ENCODE results near the gene ABLIM1. TPM values are rescaled to one million over a fixed set of nuclear protein-coding genes. Genes with fewer than 3 reads are reported as not detected.

The ABLIM1 gene
- total RNA-seq, 1 donor from 2014 or later: 30.2 TPM

DNA sequence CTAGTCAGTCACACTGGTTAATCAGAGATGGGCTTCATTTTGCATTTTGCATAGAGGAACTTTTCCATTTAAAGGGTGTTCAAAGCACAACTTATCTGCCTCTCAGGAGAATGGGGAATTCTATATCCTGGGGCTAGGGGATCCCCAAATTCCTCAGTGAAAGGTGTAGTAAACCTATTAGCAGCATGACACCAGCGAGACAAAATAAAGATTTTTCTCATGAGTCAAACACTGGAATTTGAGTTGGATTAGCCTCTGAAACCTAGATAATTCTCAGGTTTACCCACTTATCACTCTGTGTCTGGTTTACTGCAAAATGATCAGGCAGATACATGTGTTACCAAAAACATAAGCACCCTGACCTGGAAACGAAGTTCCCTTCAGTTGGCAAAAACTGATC lies 255.8 kb downstream of the ABLIM1 start:
- TF ChIP-seq, protein P1, sequence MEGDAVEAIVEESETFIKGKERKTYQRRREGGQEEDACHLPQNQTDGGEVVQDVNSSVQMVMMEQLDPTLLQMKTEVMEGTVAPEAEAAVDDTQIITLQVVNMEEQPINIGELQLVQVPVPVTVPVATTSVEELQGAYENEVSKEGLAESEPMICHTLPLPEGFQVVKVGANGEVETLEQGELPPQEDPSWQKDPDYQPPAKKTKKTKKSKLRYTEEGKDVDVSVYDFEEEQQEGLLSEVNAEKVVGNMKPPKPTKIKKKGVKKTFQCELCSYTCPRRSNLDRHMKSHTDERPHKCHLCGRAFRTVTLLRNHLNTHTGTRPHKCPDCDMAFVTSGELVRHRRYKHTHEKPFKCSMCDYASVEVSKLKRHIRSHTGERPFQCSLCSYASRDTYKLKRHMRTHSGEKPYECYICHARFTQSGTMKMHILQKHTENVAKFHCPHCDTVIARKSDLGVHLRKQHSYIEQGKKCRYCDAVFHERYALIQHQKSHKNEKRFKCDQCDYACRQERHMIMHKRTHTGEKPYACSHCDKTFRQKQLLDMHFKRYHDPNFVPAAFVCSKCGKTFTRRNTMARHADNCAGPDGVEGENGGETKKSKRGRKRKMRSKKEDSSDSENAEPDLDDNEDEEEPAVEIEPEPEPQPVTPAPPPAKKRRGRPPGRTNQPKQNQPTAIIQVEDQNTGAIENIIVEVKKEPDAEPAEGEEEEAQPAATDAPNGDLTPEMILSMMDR (conservative IDR thresholded peaks at IDR 0.05; ENCODE audit: low read depth, low read length): no peak

DNA sequence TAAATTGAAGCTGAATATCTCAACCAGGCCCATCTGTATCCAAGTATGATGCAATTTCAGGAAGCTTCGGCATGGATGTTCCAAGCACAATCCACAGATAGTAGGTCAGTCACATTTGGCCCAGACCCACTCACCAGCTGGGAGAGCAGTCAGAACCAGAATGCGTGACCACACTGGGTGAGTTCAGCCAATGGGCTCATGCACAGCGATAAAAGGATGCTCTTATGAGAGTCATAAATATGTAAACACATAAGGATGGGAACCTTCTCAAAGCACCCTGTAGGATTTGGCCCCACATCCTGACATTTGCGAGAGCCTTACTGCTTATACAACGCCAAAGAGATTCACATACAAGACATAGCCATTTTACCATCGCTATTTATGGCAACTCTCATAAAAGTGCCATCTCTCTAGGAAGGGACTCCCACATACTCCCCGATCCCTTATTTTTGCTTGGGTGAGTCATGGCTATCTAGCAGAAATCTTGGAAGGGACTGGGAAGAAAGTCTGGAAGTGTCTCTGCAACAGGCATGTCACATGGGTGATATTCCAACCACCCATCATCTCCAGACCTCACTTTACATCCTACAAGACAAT lies 256.8 kb downstream of the ABLIM1 start:
- DNase-seq (ENCODE audit: low read depth): peak; percentile 35
- TF ChIP-seq, protein P1 (conservative IDR thresholded peaks at IDR 0.05; ENCODE audit: low read depth, low read length): no peak
- no peak overlapping the region for H3K4me3 ChIP-seq (ENCODE audit: low read depth, low read length)

More for the DNA sequence above, 255.8 kb downstream of the ABLIM1 start:
- no peak overlapping the region for H3K4me3 ChIP-seq (ENCODE audit: low read depth, low read length)
- no peak for DNase-seq (ENCODE audit: low read depth)

DNA sequence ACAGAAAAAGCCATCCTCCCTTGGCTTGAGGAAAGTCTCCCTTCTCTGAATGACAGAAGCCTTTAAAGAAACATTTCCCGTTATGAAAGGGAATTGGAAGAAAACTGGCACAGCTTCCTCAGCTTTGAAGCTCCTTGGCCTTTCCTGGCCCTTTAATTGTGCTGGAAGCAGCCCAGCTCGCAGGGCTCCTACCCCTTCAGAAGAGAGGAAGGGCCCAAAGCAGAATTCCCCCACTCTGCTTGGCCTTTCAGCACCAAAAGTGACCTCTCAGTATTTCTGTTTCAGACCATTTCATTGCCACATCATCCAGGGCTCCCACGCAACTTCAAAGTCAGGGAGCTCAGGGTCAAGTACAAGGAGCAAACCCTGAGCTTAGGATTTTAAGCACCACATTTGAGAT lies 258.0 kb downstream of the ABLIM1 start:
- TF ChIP-seq, protein P1 (conservative IDR thresholded peaks at IDR 0.05; ENCODE audit: low read depth, low read length): no peak
- no peak overlapping the region for H3K4me3 ChIP-seq (ENCODE audit: low read depth, low read length)
- DNase-seq (ENCODE audit: low read depth): no peak

DNA sequence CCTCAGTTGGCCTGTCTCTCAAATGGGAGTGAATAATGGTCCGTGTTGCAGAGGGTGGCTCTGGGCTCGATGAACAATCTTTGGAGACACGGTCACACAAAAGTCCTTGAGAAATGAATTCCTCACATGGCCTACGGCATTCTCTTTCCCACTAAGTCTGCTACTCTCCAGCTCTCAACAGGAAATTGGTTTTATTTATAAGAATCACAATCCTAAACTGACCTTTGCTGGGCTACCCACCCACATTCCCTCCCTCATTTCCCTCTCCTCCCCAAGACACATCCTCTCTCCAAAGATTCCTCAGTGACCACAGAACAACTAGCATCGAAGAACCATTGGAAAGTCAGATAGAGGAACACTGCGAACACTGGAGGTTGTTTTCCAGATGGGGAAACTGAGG lies 258.5 kb downstream of the ABLIM1 start:
- TF ChIP-seq, protein P1 (conservative IDR thresholded peaks at IDR 0.05; ENCODE audit: low read depth, low read length): no peak
- no peak for DNase-seq (ENCODE audit: low read depth)
- no peak overlapping the region for H3K4me3 ChIP-seq (ENCODE audit: low read depth, low read length)

DNA sequence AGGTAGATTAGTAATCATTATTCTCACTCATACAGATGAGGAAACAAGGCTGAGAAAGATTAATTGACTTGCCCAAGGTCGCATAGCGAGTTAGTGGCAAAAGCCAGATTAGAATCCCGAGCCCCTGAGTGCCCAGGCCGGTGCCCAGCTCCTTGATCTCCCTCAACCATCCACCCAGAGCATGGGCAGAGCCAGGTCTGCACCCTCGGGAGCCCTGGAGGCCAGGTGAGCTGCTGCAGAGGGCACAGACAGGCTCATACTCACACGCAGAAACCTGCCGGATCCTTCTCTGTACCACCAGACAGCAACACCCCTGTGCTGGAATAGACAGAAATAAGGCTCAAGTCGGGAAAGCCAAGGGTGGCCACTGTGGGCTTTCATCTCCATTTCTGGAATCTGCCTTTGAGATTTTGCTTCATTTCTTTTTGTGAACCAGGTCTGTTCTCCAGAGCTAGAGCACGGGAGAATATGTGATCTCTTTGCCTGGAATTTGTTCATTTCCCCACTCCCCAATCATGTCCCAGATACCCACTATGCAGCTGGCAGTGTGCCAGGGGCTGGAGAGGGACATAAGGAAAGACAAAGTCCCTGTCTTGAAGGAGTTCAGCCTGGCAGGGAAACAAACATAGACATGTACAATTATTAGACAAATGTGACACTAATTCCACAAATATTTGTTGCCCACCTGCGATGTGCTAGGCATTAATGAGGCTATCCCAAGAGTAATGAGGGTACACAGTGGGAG lies 259.3 kb downstream of the ABLIM1 start:
- TF ChIP-seq, protein P1 (conservative IDR thresholded peaks at IDR 0.05; ENCODE audit: low read depth, low read length): no peak

DNA sequence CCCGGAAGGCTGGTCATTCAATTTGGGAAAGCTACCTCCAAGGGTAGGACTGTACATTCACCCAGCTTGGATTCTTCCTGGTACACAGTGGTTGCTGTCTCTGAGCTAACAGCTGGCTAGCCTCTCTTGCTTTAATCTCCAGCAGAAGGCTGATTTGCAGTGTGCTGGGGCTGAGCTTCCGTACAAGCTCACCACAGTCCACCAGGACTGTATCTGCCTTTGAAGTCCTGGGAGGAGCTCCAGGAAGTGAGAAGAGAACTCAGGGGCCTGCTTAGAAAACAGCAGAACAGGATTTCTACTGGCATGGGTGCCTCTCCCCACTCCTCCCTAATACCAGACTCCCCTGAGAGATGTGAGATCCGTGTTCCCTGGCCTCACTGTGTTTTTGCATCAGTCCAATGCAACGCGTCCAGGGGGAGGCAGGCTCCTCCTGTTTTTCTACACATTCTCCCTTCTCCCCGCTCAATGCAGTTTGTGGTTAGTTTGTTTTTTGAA lies 260.4 kb downstream of the ABLIM1 start:
- H3K4me3 ChIP-seq (ENCODE audit: low read depth, low read length): no peak overlapping the region
- TF ChIP-seq, protein P1 (conservative IDR thresholded peaks at IDR 0.05; ENCODE audit: low read depth, low read length): no peak
- DNase-seq (ENCODE audit: low read depth): no peak

More for the DNA sequence above, 259.3 kb downstream of the ABLIM1 start:
- no peak overlapping the region for H3K4me3 ChIP-seq (ENCODE audit: low read depth, low read length)
- no peak for DNase-seq (ENCODE audit: low read depth)
